K562 (cell line): ENCODE data around the gene TMPO. TPM values are rescaled to one million over a fixed set of nuclear protein-coding genes. Genes with fewer than 3 reads are reported as not detected.

Experiments used
- CEBPB ChIP-seq: fragments of 450-650 bp; IDR thresholded peaks from 2 replicates; pipeline ENCODE4 v1.6.1; 2016; ENCODE audit warnings: missing genetic modification characterization, missing compliant biosample characterization
- CUX1 ChIP-seq: fragments of 200-800 bp; sonication (Bioruptor generic); IDR thresholded peaks from 2 replicates; pipeline ENCODE4 v1.6.1; 2016; ENCODE audit warnings: missing genetic modification characterization, missing compliant biosample characterization
- GTF2A2 ChIP-seq: IDR thresholded peaks from 2 replicates; pipeline ENCODE4 v1.6.1; 2016; ENCODE audit warnings: mild to moderate bottlenecking, missing genetic modification characterization, missing compliant biosample characterization
- HNRNPK ChIP-seq: fragments of 200-400 bp; formaldehyde crosslinking; IDR thresholded peaks from one replicate; pipeline ENCODE4 v1.6.1; 2018; ENCODE audit warnings: mild to moderate bottlenecking, low read depth, low read length; ENCODE audit not compliant: poor library complexity, severe bottlenecking
- KAT8 ChIP-seq: fragments of 450-650 bp; IDR thresholded peaks from 2 replicates; pipeline ENCODE4 v1.6.1; 2016; ENCODE audit warnings: low read depth, mild to moderate bottlenecking
- MAFK ChIP-seq: IDR thresholded peaks from 2 replicates; pipeline ENCODE4 v1.6.1; 2011; ENCODE audit warnings: low read length, improper control_type of control experiment
- MGA ChIP-seq: fragments of 450-650 bp; IDR thresholded peaks from 2 replicates; pipeline ENCODE4 v1.6.1; 2016; ENCODE audit warnings: mild to moderate bottlenecking, moderate library complexity
- SIRT6 ChIP-seq: IDR thresholded peaks from one replicate; pipeline ENCODE4 v1.6.1; 2012; ENCODE audit warnings: low read depth, mild to moderate bottlenecking, control low read depth, inconsistent platforms, low read length, moderate library complexity
- STAT5A ChIP-seq: IDR thresholded peaks from 2 replicates; pipeline ENCODE4 v1.6.1; 2012; ENCODE audit warnings: low read length, inconsistent platforms, borderline replicate concordance
- ZNF445 ChIP-seq: fragments of 250-450 bp; sonication (Bioruptor Pico); IDR thresholded peaks from 2 replicates; pipeline ENCODE4 v1.4.0; 2020; ENCODE audit warnings: low read depth, mild to moderate bottlenecking, moderate library complexity
- ZNF583 ChIP-seq: fragments of 250-450 bp; sonication (Bioruptor Pico); IDR thresholded peaks from 2 replicates; pipeline ENCODE4 v1.4.0; 2020
- polyA plus RNA-seq, 8 experiments: library from polyadenylated mRNA; depleted of rRNA in 4 of 8; stranded (reverse) in 5 of 8; unstranded in 3 of 8; fragments of >200 nt; fragmentation: Nextera tagmentation in 2 of 8; fragmentation: Illumina TruSeq in 1 of 8; extraction: Ambion mirVana in 2 of 8; extraction: Trizol in 1 of 8; gene quantifications; 2 replicates each; pipeline versions ENCODE4 v1.2.1 to v1.2.3, GENCODE V29; 2011 to 2014; ENCODE audit warnings: inconsistent platforms in 1 of 8, missing spikeins in 1 of 8
- total RNA-seq, 7 experiments: library from RNA; depleted of rRNA in 6 of 7; stranded (reverse); fragments of >200 nt in 6 of 7; fragmentation: Illumina TruSeq in 2 of 7; extraction: Trizol in 2 of 7; gene quantifications; 2 replicates each; pipeline versions ENCODE4 v1.2.1 to v1.2.3, GENCODE V29; 2011 to 2021; ENCODE audit warnings: low replicate concordance in 1 of 7

The TMPO gene
- total and polyA plus RNA-seq, 9 of the 15 experiments (the other 6 are each of a cell fraction or from before 2014, with no cell fraction given): 62.1 to 263 (median 182) TPM

GRCh38 chr12:98503592-98504367, 11.6 kb upstream of the TMPO start (continued):
- no peak for TF ChIP-seq MGA
- TF ChIP-seq STAT5A: peak; percentile 56; the same call in 1 of the 2 replicates
- 0 out of 2 replicates have a peak, but pooled peaks have one; percentile 44 for TF ChIP-seq KAT8
- peak; percentile 72 for TF ChIP-seq CEBPB (tag)
- no peak for TF ChIP-seq SIRT6
- TF ChIP-seq CUX1: peak; percentile 50; the same call in 1 of the 2 replicates
- TF ChIP-seq ZNF583: peak; percentile 64; the same call in 1 of the 2 replicates
- peak; percentile 31; the same call in 1 of the 2 replicates for TF ChIP-seq MAFK
- no peak for TF ChIP-seq HNRNPK
- no peak for TF ChIP-seq ZNF445
- TF ChIP-seq GTF2A2 (tag): no peak
